HCT116 (cell line): ENCODE data around the gene YWHAQ. TPM values are rescaled to one million over a fixed set of nuclear protein-coding genes. Genes with fewer than 3 reads are reported as not detected.

Experiments used
- EGR1 ChIP-seq: IDR thresholded peaks from 2 replicates; pipeline ENCODE4 v1.6.1; 2012; ENCODE audit warnings: low read depth
- EZH2phosphoT487 ChIP-seq: fragments of 200-600 bp; IDR thresholded peaks from 2 replicates; pipeline ENCODE4 v1.6.1; 2018; ENCODE audit warnings: antibody characterized with exemption, borderline replicate concordance
- REST ChIP-seq: IDR thresholded peaks from 2 replicates; pipeline ENCODE4 v1.6.1; 2012; ENCODE audit warnings: low read depth
- total RNA-seq: library from RNA; stranded (reverse); gene quantifications from one replicate; pipeline ENCODE4 v1.2.1, GENCODE V29; 2021; ENCODE audit not compliant: unreplicated experiment

Gene YWHAQ
- total RNA-seq, 1 experiment from 2014 or later, result 365 TPM

- no peak for TF ChIP-seq REST
- no peak for TF ChIP-seq EGR1
- TF ChIP-seq EZH2phosphoT487, result no peak
Observed at GRCh38 chr2:9535177-9535576, 95.6 kb downstream of the YWHAQ start (continued).

Other genes with a start within 250 kb of the YWHAQ start
- gene ITGB1BP1, start 207.5 kb downstream of the YWHAQ start, total RNA-seq, result 86.9 TPM
- 68.5 TPM for gene CPSF3, start 207.3 kb downstream of the YWHAQ start, total RNA-seq
- gene IAH1, start 156.4 kb downstream of the YWHAQ start, total RNA-seq, result 35.1 TPM
- 39.2 TPM for gene ADAM17, start 75.2 kb downstream of the YWHAQ start, total RNA-seq
- 27.9 TPM for gene TAF1B, start 212.5 kb upstream of the YWHAQ start, total RNA-seq